PC-9 (cell line): ENCODE results near the gene GDE1. TPM values are rescaled to one million over a fixed set of nuclear protein-coding genes. Genes with fewer than 3 reads are reported as not detected.

ENCODE experiments used
- BruUV-seq: library from RNA; stranded (reverse); fragments of 400-500 nt; replicated peaks from 2 replicates; lab custom pipeline; 2021; lab: Mats Ljungman, UMichigan
- CTCF ChIA-PET: fragments of 300-600 bp; sonication (Branson Sonifier 250); formaldehyde crosslinking; loops from one replicate; lab custom pipeline; 2022; ENCODE audit warnings: antibody characterized with exemption; lab: Charles Lee
- POLR2A ChIA-PET: fragments of 300-600 bp; sonication (Branson Sonifier 250); formaldehyde crosslinking; loops from one replicate; lab custom pipeline; 2022; ENCODE audit warnings: antibody characterized with exemption; ENCODE audit not compliant: unreplicated experiment; lab: Charles Lee
- DNase-seq, 2 experiments: peaks; one replicate each; pipeline versions ENCODE4 v3.0.0 to v3.0.0-alpha.2; 2015 to 2022; ENCODE audit warnings: mixed read lengths in 1 of 2
- H2AFZ ChIP-seq: fragments of 200-600 bp; sonication (generic); 2 replicates; pipeline ENCODE4 v1.8.1; 2017; ENCODE audit warnings: antibody characterized with exemption
- H3F3A ChIP-seq: fragments of 200-600 bp; sonication (generic); 2 replicates; pipeline ENCODE4 v1.8.1; 2017; ENCODE audit warnings: antibody characterized with exemption, mild to moderate bottlenecking, low read depth; ENCODE audit not compliant: insufficient read depth
- H3K27ac ChIP-seq: fragments of 200-600 bp; sonication (generic); 2 replicates; pipeline ENCODE4 v1.6.1; 2016; ENCODE audit warnings: mixed run types
- H3K27me3 ChIP-seq: fragments of 200-600 bp; sonication (generic); 2 replicates; pipeline ENCODE4 v1.6.1; 2016; ENCODE audit warnings: low read depth, mixed run types; ENCODE audit not compliant: insufficient read depth
- H3K36me3 ChIP-seq: fragments of 200-600 bp; sonication (generic); 2 replicates; pipeline ENCODE4 v1.6.1; 2016; ENCODE audit warnings: low read depth, mixed run types
- H3K4me1 ChIP-seq: fragments of 200-600 bp; sonication (generic); replicated peaks from 2 replicates; pipeline ENCODE4 v1.6.1; 2016; ENCODE audit warnings: mixed run types; ENCODE audit not compliant: insufficient read depth
- H3K4me2 ChIP-seq: fragments of 200-600 bp; sonication (generic); 2 replicates; pipeline ENCODE4 v1.6.1; 2017; ENCODE audit warnings: mixed run types
- H3K4me3 ChIP-seq: fragments of 200-600 bp; sonication (generic); 2 replicates; pipeline ENCODE4 v1.6.1; 2016; ENCODE audit warnings: mixed run types
- H3K79me2 ChIP-seq: fragments of 200-600 bp; sonication (generic); 2 replicates; pipeline ENCODE4 v1.6.1; 2017; ENCODE audit warnings: low read depth, mixed run types
- H3K9me2 ChIP-seq: fragments of 200-600 bp; sonication (generic); 2 replicates; pipeline ENCODE4 v1.8.1; 2017; ENCODE audit warnings: mild to moderate bottlenecking; ENCODE audit not compliant: insufficient read depth
- H3K9me3 ChIP-seq: fragments of 200-600 bp; sonication (generic); 2 replicates; pipeline ENCODE4 v1.8.1; 2016; ENCODE audit warnings: low read depth; ENCODE audit not compliant: insufficient read depth
- H4K20me1 ChIP-seq: fragments of 200-600 bp; sonication (generic); 2 replicates; pipeline ENCODE4 v1.8.1; 2017; ENCODE audit not compliant: insufficient read depth
- EZH2 ChIP-seq: fragments of 200-600 bp; sonication (generic); IDR thresholded peaks from 2 replicates; pipeline ENCODE4 v1.8.0; 2017; ENCODE audit warnings: antibody characterized with exemption, low read depth
- intact Hi-C: fragments of 100-400 bp; cut with micrococcal nuclease; formaldehyde crosslinking; loops from one replicate; pipeline ENCODE4 v1.10.0; 2022; ENCODE audit not compliant: unreplicated experiment
- total RNA-seq: library from RNA; stranded (reverse); gene quantifications from 2 replicates; pipeline ENCODE4 v1.2.3, GENCODE V29; 2021
- TF ChIP-seq, protein P1 (sequence below): fragments of 200-600 bp; sonication (generic); conservative IDR thresholded peaks from 2 replicates; pipeline ENCODE4 v1.6.1; 2017; ENCODE audit warnings: mixed run types, antibody characterized with exemption, mild to moderate bottlenecking, moderate library complexity

The GDE1 gene
- total RNA-seq, 1 experiment from 2014 or later = 154 TPM

- no peaks in the 10 kb centered on the region for H3K27me3 ChIP-seq
- H3K9me3 ChIP-seq = no peaks in the 10 kb centered on the region
- intact Hi-C loops = loop anchor here (5.0 to 10.0 kb wide), 2 partner anchors 50 to 392 kb away; partner anchors contain the start of genes ITPRIPL2 and VPS35L
- TF ChIP-seq, protein P1, sequence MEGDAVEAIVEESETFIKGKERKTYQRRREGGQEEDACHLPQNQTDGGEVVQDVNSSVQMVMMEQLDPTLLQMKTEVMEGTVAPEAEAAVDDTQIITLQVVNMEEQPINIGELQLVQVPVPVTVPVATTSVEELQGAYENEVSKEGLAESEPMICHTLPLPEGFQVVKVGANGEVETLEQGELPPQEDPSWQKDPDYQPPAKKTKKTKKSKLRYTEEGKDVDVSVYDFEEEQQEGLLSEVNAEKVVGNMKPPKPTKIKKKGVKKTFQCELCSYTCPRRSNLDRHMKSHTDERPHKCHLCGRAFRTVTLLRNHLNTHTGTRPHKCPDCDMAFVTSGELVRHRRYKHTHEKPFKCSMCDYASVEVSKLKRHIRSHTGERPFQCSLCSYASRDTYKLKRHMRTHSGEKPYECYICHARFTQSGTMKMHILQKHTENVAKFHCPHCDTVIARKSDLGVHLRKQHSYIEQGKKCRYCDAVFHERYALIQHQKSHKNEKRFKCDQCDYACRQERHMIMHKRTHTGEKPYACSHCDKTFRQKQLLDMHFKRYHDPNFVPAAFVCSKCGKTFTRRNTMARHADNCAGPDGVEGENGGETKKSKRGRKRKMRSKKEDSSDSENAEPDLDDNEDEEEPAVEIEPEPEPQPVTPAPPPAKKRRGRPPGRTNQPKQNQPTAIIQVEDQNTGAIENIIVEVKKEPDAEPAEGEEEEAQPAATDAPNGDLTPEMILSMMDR = no peak
- no peak for TF ChIP-seq EZH2
- CTCF ChIA-PET = interaction anchor here (0.6 kb wide), 3 partner anchors 18 to 87 kb away, joined by 4 to 8 read pairs (median 7); no protein-coding TSS in a partner anchor
- no peak overlapping the region for H2AFZ ChIP-seq
- BruUV-seq = no TSS peak
- no peaks in the 10 kb centered on the region for H3K9me2 ChIP-seq
- peaks cover 47% of the 10 kb centered on the region for H3K79me2 ChIP-seq
- DNase-seq = no peak
- POLR2A ChIA-PET = interaction anchor here (0.7 kb wide), 1 partner anchor 73 kb away, joined by 11 read pairs; no protein-coding TSS in a partner anchor
- no peaks in the 10 kb centered on the region for H4K20me1 ChIP-seq
- peak overlapping the region; percentile 87 for H3K27ac ChIP-seq
- H3K4me3 ChIP-seq = no peak overlapping the region
- H3F3A ChIP-seq = peaks cover 68% of the 10 kb centered on the region
- H3K4me2 ChIP-seq = peak overlapping the region; percentile 75
- peaks cover 48% of the 10 kb centered on the region for H3K36me3 ChIP-seq
- peaks cover 61% of the 10 kb centered on the region for H3K4me1 ChIP-seq
These were observed 14.9 kb downstream of the GDE1 start for GRCh38 chr16:19506965-19507364.

- peak overlapping the region; percentile 70 for H3K4me2 ChIP-seq
- H3F3A ChIP-seq = peaks cover 63% of the 10 kb centered on the region
- H3K27me3 ChIP-seq = no peaks in the 10 kb centered on the region
- ChIA-PET POLR2A (interaction anchor here (0.6 to 1.1 kb wide), 7 partner anchors 12 to 124 kb away, joined by 3 to 6 read pairs (median 4); no protein-coding TSS in a partner anchor), CTCF (no interaction called here)
- peaks cover 61% of the 10 kb centered on the region for H3K4me1 ChIP-seq
- no peaks in the 10 kb centered on the region for H3K9me2 ChIP-seq
- H3K4me3 ChIP-seq = peak overlapping the region; percentile 18; the same call in 1 of the 2 replicates
- H2AFZ ChIP-seq = no peak overlapping the region
- BruUV-seq = no TSS peak
- TF ChIP-seq, protein P1 = no peak
- TF ChIP-seq EZH2 = no peak
- intact Hi-C loops = loop anchor here (1.0 to 10.0 kb wide), 4 partner anchors 16 to 391 kb away; partner anchors contain the start of genes ITPRIPL2 and VPS35L
- H3K79me2 ChIP-seq = peaks cover 38% of the 10 kb centered on the region
- DNase-seq = peak; percentile 35 to 95
- no peaks in the 10 kb centered on the region for H3K9me3 ChIP-seq
- peaks cover 48% of the 10 kb centered on the region for H3K36me3 ChIP-seq
- H3K27ac ChIP-seq = peak overlapping the region; percentile 87
- no peaks in the 10 kb centered on the region for H4K20me1 ChIP-seq
These were observed 16.1 kb downstream of the GDE1 start for GRCh38 chr16:19505600-19506303.

- ChIA-PET CTCF (interaction anchor here (0.9 to 1.7 kb wide), 5 partner anchors 17 to 715 kb away, joined by 3 to 11 read pairs (median 4); partner anchors contain the start of gene TMC7), POLR2A (no interaction called here)
- intact Hi-C loops = loop anchor here (2.0 to 10.0 kb wide), 2 partner anchors 119 to 389 kb away; partner anchors contain the start of gene ITPRIPL2
- Histone ChIP-seq H4K20me1 (no peaks in the 10 kb centered on the region), H3K4me1 (peaks cover 47% of the 10 kb centered on the region), H3K79me2 (peaks cover 27% of the 10 kb centered on the region), H3F3A (peaks cover 52% of the 10 kb centered on the region), H2AFZ (no peak overlapping the region), H3K9me3 (no peaks in the 10 kb centered on the region), H3K36me3 (peaks cover 36% of the 10 kb centered on the region), H3K9me2 (no peaks in the 10 kb centered on the region), H3K27me3 (no peaks in the 10 kb centered on the region), H3K27ac (peak overlapping the region; percentile 87; the same call in 1 of the 2 replicates), H3K4me3 (no peak overlapping the region), H3K4me2 (no peak overlapping the region)
- BruUV-seq = no TSS peak
- TF ChIP-seq EZH2 = no peak
- TF ChIP-seq, protein P1 = no peak
- DNase-seq = no peak
These were observed 18.3 kb downstream of the GDE1 start for GRCh38 chr16:19503461-19504075.
